A549 treated with Mapracorat at 1 μM for 4 hours (cell line): Measurements from ENCODE around the gene PPM1G. TPM values are rescaled to one million over a fixed set of nuclear protein-coding genes. Genes with fewer than 3 reads are reported as not detected.

Experiments
- total RNA-seq: library from RNA; stranded (reverse); fragments of 200-300 nt; extraction: Qiagen RNA extraction; gene quantifications from 5 replicates; pipeline ENCODE4 v1.2.3, GENCODE V29; 2022

The PPM1G gene
- 153 to 166 TPM (median 156 TPM) in 5 replicates for total RNA-seq

GRCh38 chr2:27409321-27410073 is at the start of gene PPM1G:
TSS of gene PPM1G (minus strand) at chr2:27409591. CDS start at chr2:27409422, 169 bp downstream.

GRCh38 chr2:27441958-27442919 is 32.8 kb upstream of the PPM1G start, which contains the start of gene KRTCAP3:
TSS of gene KRTCAP3 (plus strand) at chr2:27442381. CDS start at chr2:27442413, 32 bp downstream.

GRCh38 chr2:27428213-27428977 is 19.0 kb upstream of the PPM1G start, which contains the start of gene NRBP1:
TSS of gene NRBP1 (plus strand) at chr2:27428631. CDS start at chr2:27433274, 4,643 bp downstream.

GRCh38 chr2:27380626-27381545 is 28.5 kb downstream of the PPM1G start, which contains the start of gene ZNF513:
TSS of gene ZNF513 (minus strand) at chr2:27380734. CDS start at chr2:27380526, 208 bp downstream.

GRCh38 chr2:27370026-27370815 is 39.2 kb downstream of the PPM1G start, which contains the start of the genes EIF2B4 and SNX17:
TSS of gene EIF2B4 (minus strand) at chr2:27370338. CDS start at chr2:27370314, 24 bp downstream.
TSS of gene SNX17 (plus strand) at chr2:27370616. CDS start at chr2:27370744, 128 bp downstream.

GRCh38 chr2:27356382-27357181 is 52.8 kb downstream of the PPM1G start, which contains the start of gene GTF3C2:
TSS of gene GTF3C2 (minus strand) at chr2:27356764. CDS start at chr2:27343554, 13,210 bp downstream.

Other genes starting within 250 kb of the PPM1G start
- 206 to 230 TPM (median 222 TPM) in 5 replicates for gene ATRAID, start 197.6 kb downstream of the PPM1G start, total RNA-seq
- gene SLC5A6, start 197.3 kb downstream of the PPM1G start, total RNA-seq = 61.6 to 71.0 TPM (median 63.7 TPM) in 5 replicates
- 51.1 to 65.2 TPM (median 61.1 TPM) in 5 replicates for gene CAD, start 192.2 kb downstream of the PPM1G start, total RNA-seq
- gene SLC30A3, start 146.5 kb downstream of the PPM1G start, total RNA-seq = 2.1 to 4.0 TPM (median 3.3 TPM) in 5 replicates
- not detected in 5 replicates for gene DNAJC5G, start 134.2 kb downstream of the PPM1G start, total RNA-seq
- gene TRIM54, start 127.2 kb downstream of the PPM1G start, total RNA-seq = 0.70 to 1.3 TPM (median 0.91 TPM) in 5 replicates
- gene UCN, start 101.1 kb downstream of the PPM1G start, total RNA-seq = 0.30 to 2.8 TPM (median 1.4 TPM) in 5 replicates
- 76.5 to 95.8 TPM (median 85.5 TPM) in 5 replicates for gene MPV17, start 86.5 kb downstream of the PPM1G start, total RNA-seq
- 55.1 to 62.9 TPM (median 59.6 TPM) in 5 replicates for gene GTF3C2, start 52.8 kb downstream of the PPM1G start, total RNA-seq
- gene EIF2B4, start 39.3 kb downstream of the PPM1G start, total RNA-seq = 53.2 to 61.0 TPM (median 54.0 TPM) in 5 replicates
- gene SNX17, start 39.0 kb downstream of the PPM1G start, total RNA-seq = 134 to 145 TPM (median 142 TPM) in 5 replicates
- 9.7 to 14.7 TPM (median 13.5 TPM) in 5 replicates for gene ZNF513, start 28.9 kb downstream of the PPM1G start, total RNA-seq
- gene NRBP1, start 19.0 kb upstream of the PPM1G start, total RNA-seq = 123 to 138 TPM (median 130 TPM) in 5 replicates
- gene KRTCAP3, start 32.8 kb upstream of the PPM1G start, total RNA-seq = 0.22 to 0.70 TPM (median 0.42 TPM) in 4 of 5 replicates, not detected in the other
- 6.6 to 9.6 TPM (median 7.2 TPM) in 5 replicates for gene IFT172, start 80.2 kb upstream of the PPM1G start, total RNA-seq
- 3.5 to 5.3 TPM (median 3.8 TPM) in 5 replicates for gene FNDC4, start 85.6 kb upstream of the PPM1G start, total RNA-seq
- 0.12 to 0.36 TPM (median 0.32 TPM) in 3 of 5 replicates, not detected in the others for gene GCKR, start 87.2 kb upstream of the PPM1G start, total RNA-seq
- gene ZNF512, start 173.5 kb upstream of the PPM1G start, total RNA-seq = 14.5 to 18.6 TPM (median 16.5 TPM) in 5 replicates
- 3.4 to 4.3 TPM (median 3.8 TPM) in 5 replicates for gene CCDC121, start 219.4 kb upstream of the PPM1G start, total RNA-seq
- gene GPN1, start 219.5 kb upstream of the PPM1G start, total RNA-seq = 56.4 to 64.7 TPM (median 57.2 TPM) in 5 replicates